ENCODE results near the gene TRMU.
A peak's percentile ranks its signal among the peaks of the same experiment; 100 is the strongest.

The TRMU gene

GRCh38 chr22:46377525-46378425 is 42.3 kb downstream of the TRMU start:
- H3K9me3 ChIP-seq (ENCODE audit: insufficient read depth, low read depth, low read length), result peaks cover 7% of the 10 kb centered on the region; the same call in 1 of the 2 replicates
- H3K36me3 ChIP-seq (ENCODE audit: insufficient read depth, low read depth, low read length), result peaks cover 11% of the 10 kb centered on the region
- peaks cover 25% of the 10 kb centered on the region for H3K4me1 ChIP-seq (ENCODE audit: insufficient read depth, low read length)
- H3K27ac ChIP-seq (ENCODE audit: low read length), result no peak overlapping the region
- peak overlapping the region; percentile 30; the same call in 1 of the 2 replicates for H3K9ac ChIP-seq (ENCODE audit: low read depth, low read length)
- peak overlapping the region; percentile 36; the same call in 1 of the 2 replicates for H3K4me3 ChIP-seq (ENCODE audit: low read length)
- no peaks in the 10 kb centered on the region; the same call in 1 of the 2 replicates for H3K27me3 ChIP-seq (ENCODE audit: insufficient read depth, low read length)

GRCh38 chr22:46378426-46379065 is 43.0 kb downstream of the TRMU start:
- peak overlapping the region; percentile 30; the same call in 1 of the 2 replicates for H3K9ac ChIP-seq (ENCODE audit: low read depth, low read length)
- peaks cover 7% of the 10 kb centered on the region; the same call in 1 of the 2 replicates for H3K9me3 ChIP-seq (ENCODE audit: insufficient read depth, low read depth, low read length)
- no peak overlapping the region for H3K27ac ChIP-seq (ENCODE audit: low read length)
- H3K36me3 ChIP-seq (ENCODE audit: insufficient read depth, low read depth, low read length), result peaks cover 11% of the 10 kb centered on the region
- no peaks in the 10 kb centered on the region; the same call in 1 of the 2 replicates for H3K27me3 ChIP-seq (ENCODE audit: insufficient read depth, low read length)
- peak overlapping the region; percentile 36; the same call in 1 of the 2 replicates for H3K4me3 ChIP-seq (ENCODE audit: low read length)
- H3K4me1 ChIP-seq (ENCODE audit: insufficient read depth, low read length), result peaks cover 25% of the 10 kb centered on the region

GRCh38 chr22:46379066-46379930 is 43.8 kb downstream of the TRMU start:
- H3K36me3 ChIP-seq (ENCODE audit: insufficient read depth, low read depth, low read length), result peaks cover 11% of the 10 kb centered on the region
- H3K27ac ChIP-seq (ENCODE audit: low read length), result no peak overlapping the region
- H3K9me3 ChIP-seq (ENCODE audit: insufficient read depth, low read depth, low read length), result peaks cover 7% of the 10 kb centered on the region; the same call in 1 of the 2 replicates
- H3K9ac ChIP-seq (ENCODE audit: low read depth, low read length), result peak overlapping the region; percentile 30; the same call in 1 of the 2 replicates
- peaks cover 25% of the 10 kb centered on the region for H3K4me1 ChIP-seq (ENCODE audit: insufficient read depth, low read length)
- H3K27me3 ChIP-seq (ENCODE audit: insufficient read depth, low read length), result no peaks in the 10 kb centered on the region; the same call in 1 of the 2 replicates
- H3K4me3 ChIP-seq (ENCODE audit: low read length), result peak overlapping the region; percentile 36; the same call in 1 of the 2 replicates

DNA sequence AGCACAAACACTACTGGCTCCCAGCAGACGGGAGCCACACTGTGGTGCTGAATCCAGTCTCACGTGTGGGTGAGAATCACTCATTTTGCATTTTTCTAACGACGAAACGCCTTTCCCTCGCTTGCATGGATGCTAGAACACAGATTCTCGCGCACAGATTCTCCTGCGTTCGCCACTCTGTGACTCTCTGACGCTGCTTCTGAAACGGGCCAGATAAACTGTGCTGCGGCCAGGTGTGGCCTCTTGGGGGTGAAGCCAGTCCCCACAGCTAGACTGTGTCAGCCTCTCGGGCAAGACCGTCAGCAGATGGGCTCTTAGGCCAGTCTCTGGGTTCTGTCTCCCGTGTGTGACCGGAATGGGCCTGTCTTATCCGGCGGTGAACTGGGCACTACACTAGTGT is 44.6 kb downstream of the TRMU start:
- H3K9me3 ChIP-seq (ENCODE audit: insufficient read depth, low read depth, low read length), result peaks cover 7% of the 10 kb centered on the region; the same call in 1 of the 2 replicates
- no peaks in the 10 kb centered on the region; the same call in 1 of the 2 replicates for H3K27me3 ChIP-seq (ENCODE audit: insufficient read depth, low read length)
- peaks cover 25% of the 10 kb centered on the region for H3K4me1 ChIP-seq (ENCODE audit: insufficient read depth, low read length)
- no peak overlapping the region for H3K4me3 ChIP-seq (ENCODE audit: low read length)
- no peak overlapping the region for H3K9ac ChIP-seq (ENCODE audit: low read depth, low read length)
- H3K36me3 ChIP-seq (ENCODE audit: insufficient read depth, low read depth, low read length), result peaks cover 11% of the 10 kb centered on the region
- H3K27ac ChIP-seq (ENCODE audit: low read length), result no peak overlapping the region

GRCh38 chr22:46380581-46380980 is 45.1 kb downstream of the TRMU start:
- Histone ChIP-seq H3K27ac (ENCODE audit: low read length) (no peak overlapping the region), H3K36me3 (ENCODE audit: insufficient read depth, low read depth, low read length) (peaks cover 11% of the 10 kb centered on the region), H3K9ac (ENCODE audit: low read depth, low read length) (no peak overlapping the region), H3K27me3 (ENCODE audit: insufficient read depth, low read length) (no peaks in the 10 kb centered on the region; the same call in 1 of the 2 replicates), H3K9me3 (ENCODE audit: insufficient read depth, low read depth, low read length) (peaks cover 6% of the 10 kb centered on the region; the same call in 1 of the 2 replicates), H3K4me3 (ENCODE audit: low read length) (no peak overlapping the region), H3K4me1 (ENCODE audit: insufficient read depth, low read length) (peaks cover 25% of the 10 kb centered on the region)

GRCh38 chr22:46381142-46381541 is 45.6 kb downstream of the TRMU start:
- H3K27ac ChIP-seq (ENCODE audit: low read length), result no peak overlapping the region
- peaks cover under 1% of the 10 kb centered on the region; the same call in 1 of the 2 replicates for H3K9me3 ChIP-seq (ENCODE audit: insufficient read depth, low read depth, low read length)
- H3K27me3 ChIP-seq (ENCODE audit: insufficient read depth, low read length), result no peaks in the 10 kb centered on the region; the same call in 1 of the 2 replicates
- no peak overlapping the region for H3K9ac ChIP-seq (ENCODE audit: low read depth, low read length)
- H3K36me3 ChIP-seq (ENCODE audit: insufficient read depth, low read depth, low read length), result peaks cover 6% of the 10 kb centered on the region
- H3K4me3 ChIP-seq (ENCODE audit: low read length), result no peak overlapping the region
- H3K4me1 ChIP-seq (ENCODE audit: insufficient read depth, low read length), result peaks cover 25% of the 10 kb centered on the region

- H3K9me3 ChIP-seq (ENCODE audit: insufficient read depth, low read depth, low read length), result no peaks in the 10 kb centered on the region
- peaks cover 3% of the 10 kb centered on the region; the same call in 1 of the 2 replicates for H3K36me3 ChIP-seq (ENCODE audit: insufficient read depth, low read depth, low read length)
- H3K4me3 ChIP-seq (ENCODE audit: low read length), result no peak overlapping the region
- H3K27ac ChIP-seq (ENCODE audit: low read length), result no peak overlapping the region
- H3K4me1 ChIP-seq (ENCODE audit: insufficient read depth, low read length), result peaks cover 25% of the 10 kb centered on the region
- no peaks in the 10 kb centered on the region; the same call in 1 of the 2 replicates for H3K27me3 ChIP-seq (ENCODE audit: insufficient read depth, low read length)
- no peak overlapping the region for H3K9ac ChIP-seq (ENCODE audit: low read depth, low read length)
Measured at GRCh38 chr22:46381731-46382130, 46.2 kb downstream of the TRMU start.

GRCh38 chr22:46382524-46382923 is 47.0 kb downstream of the TRMU start:
- Histone ChIP-seq H3K9ac (ENCODE audit: low read depth, low read length) (no peak overlapping the region), H3K36me3 (ENCODE audit: insufficient read depth, low read depth, low read length) (peaks cover 3% of the 10 kb centered on the region; the same call in 1 of the 2 replicates), H3K4me3 (ENCODE audit: low read length) (no peak overlapping the region), H3K4me1 (ENCODE audit: insufficient read depth, low read length) (peaks cover 19% of the 10 kb centered on the region), H3K27me3 (ENCODE audit: insufficient read depth, low read length) (no peaks in the 10 kb centered on the region; the same call in 1 of the 2 replicates), H3K27ac (ENCODE audit: low read length) (no peak overlapping the region), H3K9me3 (ENCODE audit: insufficient read depth, low read depth, low read length) (no peaks in the 10 kb centered on the region)

DNA sequence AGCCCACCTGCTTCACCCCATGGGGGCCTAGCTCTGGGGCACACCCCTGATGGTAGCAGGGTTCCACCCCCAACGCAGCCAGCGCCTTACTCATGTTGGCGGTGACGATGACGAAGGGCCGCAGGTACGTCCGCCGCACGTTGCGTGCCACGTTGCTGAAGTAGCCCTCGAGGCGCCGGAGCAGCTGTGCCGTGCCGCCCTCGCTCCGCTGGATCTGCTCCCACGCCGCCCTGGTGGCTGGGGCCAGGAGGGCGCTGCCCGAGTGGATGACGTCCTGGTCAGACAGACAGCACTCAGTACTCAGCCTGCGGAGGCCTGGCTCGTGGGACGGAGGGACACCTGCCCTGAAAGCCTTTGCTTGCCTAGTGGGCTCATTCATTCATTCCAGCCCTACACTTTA is 50.8 kb downstream of the TRMU start:
- H3K4me3 ChIP-seq (ENCODE audit: low read length), result no peak overlapping the region
- H3K27me3 ChIP-seq (ENCODE audit: insufficient read depth, low read length), result no peaks in the 10 kb centered on the region
- no peaks in the 10 kb centered on the region for H3K4me1 ChIP-seq (ENCODE audit: insufficient read depth, low read length)
- H3K27ac ChIP-seq (ENCODE audit: low read length), result no peak overlapping the region
- H3K36me3 ChIP-seq (ENCODE audit: insufficient read depth, low read depth, low read length), result peaks cover 3% of the 10 kb centered on the region; the same call in 1 of the 2 replicates
- no peak overlapping the region for H3K9ac ChIP-seq (ENCODE audit: low read depth, low read length)
- no peaks in the 10 kb centered on the region for H3K9me3 ChIP-seq (ENCODE audit: insufficient read depth, low read depth, low read length)

- Histone ChIP-seq H3K9me3 (ENCODE audit: insufficient read depth, low read depth, low read length) (no peaks in the 10 kb centered on the region), H3K4me1 (ENCODE audit: insufficient read depth, low read length) (no peaks in the 10 kb centered on the region), H3K27me3 (ENCODE audit: insufficient read depth, low read length) (no peaks in the 10 kb centered on the region), H3K36me3 (ENCODE audit: insufficient read depth, low read depth, low read length) (peaks cover under 1% of the 10 kb centered on the region; the same call in 1 of the 2 replicates), H3K9ac (ENCODE audit: low read depth, low read length) (no peak overlapping the region), H3K4me3 (ENCODE audit: low read length) (no peak overlapping the region), H3K27ac (ENCODE audit: low read length) (no peak overlapping the region)
Measured at GRCh38 chr22:46387748-46388147, 52.2 kb downstream of the TRMU start.

DNA sequence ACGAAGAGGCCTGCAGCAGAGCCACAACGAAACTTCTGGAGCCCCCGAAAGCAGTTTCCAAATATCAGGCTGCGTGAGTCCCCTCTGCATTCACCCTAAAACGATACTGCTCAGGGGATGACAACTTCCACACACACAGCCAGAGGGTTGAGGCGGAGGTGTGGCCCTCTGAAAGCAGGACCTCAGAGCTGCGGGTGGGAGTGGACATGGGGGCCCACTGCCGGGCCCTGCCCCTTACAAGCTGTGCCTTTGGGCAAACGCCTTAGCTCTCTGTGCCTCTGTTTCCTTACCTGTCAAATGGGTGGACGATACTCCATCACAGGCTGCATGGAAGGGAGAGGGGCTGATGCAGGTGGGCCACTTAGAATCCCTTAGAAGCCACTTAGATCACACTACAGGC is 53.1 kb downstream of the TRMU start:
- Histone ChIP-seq H3K4me3 (ENCODE audit: low read length) (no peak overlapping the region), H3K36me3 (ENCODE audit: insufficient read depth, low read depth, low read length) (no peaks in the 10 kb centered on the region), H3K9me3 (ENCODE audit: insufficient read depth, low read depth, low read length) (no peaks in the 10 kb centered on the region), H3K4me1 (ENCODE audit: insufficient read depth, low read length) (no peaks in the 10 kb centered on the region), H3K27me3 (ENCODE audit: insufficient read depth, low read length) (no peaks in the 10 kb centered on the region), H3K27ac (ENCODE audit: low read length) (no peak overlapping the region), H3K9ac (ENCODE audit: low read depth, low read length) (no peak overlapping the region)

Measured in iPS-20b (cell line).